HG03442 (cell line): ENCODE results near the gene IL17REL.
"Not testable (repeated sequence)": the region's sequence is repeated elsewhere in the genome, so short reads cannot be mapped to it uniquely, and the experiment has no call there.

Experiments
- ATAC-seq: cut with Tn5 transposase; IDR thresholded peaks from one replicate; pipeline ENCODE4 v1.9.1; 2021; ENCODE audit warnings: mild to moderate bottlenecking, moderate library complexity; ENCODE audit not compliant: unreplicated experiment

The IL17REL gene

GRCh38 chr22:49993649-49994360 lies 18.8 kb downstream of the IL17REL start:
- ATAC-seq: no peak

GRCh38 chr22:49992921-49993648 lies 19.5 kb downstream of the IL17REL start:
- no peak for ATAC-seq

DNA sequence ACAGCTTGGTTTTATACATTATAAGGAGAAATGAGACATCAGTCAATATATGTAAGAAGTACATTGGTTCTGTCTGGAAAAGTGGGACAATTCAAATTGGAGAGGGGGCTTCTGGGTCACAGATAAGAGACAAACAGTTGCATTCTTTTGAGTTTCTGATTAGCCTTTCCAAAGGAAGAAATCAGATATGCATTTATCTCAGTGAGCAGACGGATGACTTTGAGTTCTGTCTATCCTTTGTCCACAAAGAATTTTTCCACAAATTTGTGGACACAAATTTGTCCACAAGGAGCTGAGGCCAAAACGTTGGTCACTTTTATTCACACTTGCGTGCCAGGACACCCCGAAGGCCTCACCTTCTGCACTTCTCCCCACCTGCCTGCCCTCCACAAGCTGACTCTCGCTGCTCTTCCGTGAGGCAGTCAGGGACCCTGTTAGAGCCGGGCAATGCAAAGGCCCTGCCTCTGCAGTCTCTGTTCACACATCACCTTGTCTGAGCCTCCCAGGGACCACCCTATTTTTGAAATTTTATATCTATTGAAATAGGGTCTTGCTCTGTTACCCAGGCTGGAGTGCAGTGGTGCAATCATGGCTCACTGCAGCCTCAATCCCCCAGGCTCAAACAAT lies 20.5 kb downstream of the IL17REL start:
- ATAC-seq: no peak

DNA sequence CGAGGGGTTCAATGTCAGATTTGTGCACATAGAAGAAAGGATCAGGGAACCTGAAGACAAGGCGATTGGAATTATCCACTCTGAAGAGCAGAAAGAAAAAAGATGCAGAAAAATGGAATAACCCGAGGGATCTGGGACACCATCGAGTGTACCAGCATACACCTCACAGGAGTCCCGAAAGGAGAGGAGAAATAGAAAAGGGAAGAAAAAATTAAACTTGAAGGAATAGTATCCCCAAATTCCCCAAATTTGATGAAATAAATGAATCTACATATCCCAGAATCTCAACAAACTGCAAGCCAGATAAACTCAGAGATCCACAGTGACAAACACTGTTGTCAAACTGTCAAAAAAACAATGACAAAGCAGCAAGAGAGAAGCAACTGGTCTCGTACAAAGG lies 21.4 kb downstream of the IL17REL start:
- ATAC-seq: no peak

- ATAC-seq: not testable (repeated sequence)
These were observed 22.7 kb downstream of the IL17REL start for GRCh38 chr22:49989826-49990225.

DNA sequence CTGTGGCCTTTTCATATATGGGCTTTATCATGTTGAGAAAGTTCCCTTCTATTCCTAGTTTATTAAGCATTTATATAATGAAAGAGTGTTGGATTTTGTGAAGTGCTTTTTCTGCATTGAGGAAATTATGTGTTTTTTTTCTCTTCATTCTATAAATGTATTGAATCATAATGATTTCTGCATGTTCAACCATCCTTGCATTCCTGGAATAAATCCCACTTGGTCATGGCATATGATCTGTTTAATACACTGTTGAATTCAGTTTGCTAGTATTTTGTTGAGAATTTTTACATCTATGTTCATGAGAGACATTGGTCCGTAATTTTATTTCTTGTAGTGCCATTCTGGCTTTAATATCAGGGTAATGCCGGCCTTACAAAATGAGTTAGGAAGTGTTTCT lies 26.2 kb downstream of the IL17REL start:
- no peak for ATAC-seq

GRCh38 chr22:49983148-49984042 lies 29.2 kb downstream of the IL17REL start:
- ATAC-seq: no peak

- ATAC-seq: not testable (repeated sequence)
These were observed 30.8 kb downstream of the IL17REL start for GRCh38 chr22:49981799-49982198.

GRCh38 chr22:49979587-49980264 lies 32.8 kb downstream of the IL17REL start:
- no peak for ATAC-seq

GRCh38 chr22:49977578-49977977 lies 35.0 kb downstream of the IL17REL start:
- no peak for ATAC-seq

DNA sequence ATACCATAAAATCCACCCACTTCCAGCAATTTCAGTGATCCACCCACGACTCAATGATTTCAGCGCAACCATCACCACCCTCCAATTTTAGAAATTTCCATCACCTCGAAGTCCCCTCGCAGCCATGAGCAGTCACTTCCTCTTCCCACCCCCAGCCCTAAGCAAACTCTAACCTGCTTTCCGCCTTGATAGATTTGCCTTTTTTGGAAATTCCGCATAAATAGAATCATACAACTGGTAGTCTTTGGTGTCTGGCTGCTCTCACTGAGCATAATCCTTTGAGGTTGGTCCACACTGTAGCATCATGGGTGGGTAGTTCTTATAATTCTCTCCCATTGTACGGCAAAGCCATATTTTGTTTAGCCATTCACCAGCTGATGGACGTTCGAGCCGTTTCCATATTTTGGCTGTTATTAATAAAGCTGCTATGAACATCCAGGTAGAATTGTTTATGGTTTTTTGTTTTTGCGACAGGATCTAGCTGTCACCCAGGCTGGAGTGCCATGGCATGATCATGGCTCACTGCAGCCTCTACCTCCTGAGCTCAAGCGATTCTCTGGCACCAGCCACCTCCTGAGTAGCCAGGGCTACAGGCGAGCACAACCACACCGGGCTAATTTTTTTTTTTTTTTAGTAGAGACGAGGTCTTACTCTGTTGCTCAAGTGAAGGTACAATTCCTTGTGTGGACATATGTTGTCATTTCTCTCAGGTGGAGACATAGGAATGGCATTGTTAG lies 36.0 kb downstream of the IL17REL start:
- no peak for ATAC-seq

DNA sequence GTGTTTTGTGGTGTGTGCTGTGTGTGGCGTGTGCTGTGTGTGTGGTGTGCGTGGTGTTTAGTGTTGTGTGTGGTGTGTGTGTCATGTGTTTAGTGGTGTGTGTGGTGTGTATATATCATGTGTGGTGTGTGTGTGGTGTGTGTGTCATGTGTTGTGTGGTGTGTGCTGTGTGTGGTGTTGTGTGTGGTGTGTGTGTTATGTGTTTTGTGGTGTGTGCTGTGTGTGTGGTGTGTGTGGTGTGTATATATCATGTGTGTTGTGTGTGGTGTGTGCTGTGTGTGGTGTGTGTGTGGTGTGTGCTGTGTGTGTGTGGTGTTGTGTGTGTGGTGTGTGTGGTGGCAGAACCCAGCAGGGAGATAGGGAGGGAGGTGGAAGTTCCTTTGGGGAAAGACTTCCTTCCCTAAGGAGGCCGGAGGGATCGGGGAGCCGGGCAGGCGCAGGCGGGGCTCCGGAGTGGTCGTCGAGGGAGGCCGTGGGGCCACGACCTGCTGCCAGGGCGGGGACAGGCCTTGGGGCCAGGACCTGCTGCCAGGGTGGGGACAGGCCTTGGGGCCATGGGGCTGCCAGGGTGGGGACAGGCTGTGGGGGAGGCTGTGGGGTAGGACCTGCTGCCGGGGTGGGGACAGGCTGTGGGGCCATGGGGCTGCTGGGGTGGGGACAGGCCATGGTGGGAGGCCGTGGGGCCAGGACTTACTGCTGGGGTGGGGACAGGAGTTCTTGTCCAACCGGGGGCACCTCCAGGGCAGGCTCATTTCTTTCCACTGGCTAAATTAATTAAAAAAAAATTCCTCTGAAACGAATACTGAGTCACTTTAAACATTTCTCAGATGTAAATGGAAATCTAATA lies 36.8 kb downstream of the IL17REL start:
- ATAC-seq: no peak

GRCh38 chr22:49973018-49973961 lies 39.3 kb downstream of the IL17REL start:
- ATAC-seq: no peak

- ATAC-seq: no peak
These were observed 40.2 kb downstream of the IL17REL start for GRCh38 chr22:49972163-49973017.

DNA sequence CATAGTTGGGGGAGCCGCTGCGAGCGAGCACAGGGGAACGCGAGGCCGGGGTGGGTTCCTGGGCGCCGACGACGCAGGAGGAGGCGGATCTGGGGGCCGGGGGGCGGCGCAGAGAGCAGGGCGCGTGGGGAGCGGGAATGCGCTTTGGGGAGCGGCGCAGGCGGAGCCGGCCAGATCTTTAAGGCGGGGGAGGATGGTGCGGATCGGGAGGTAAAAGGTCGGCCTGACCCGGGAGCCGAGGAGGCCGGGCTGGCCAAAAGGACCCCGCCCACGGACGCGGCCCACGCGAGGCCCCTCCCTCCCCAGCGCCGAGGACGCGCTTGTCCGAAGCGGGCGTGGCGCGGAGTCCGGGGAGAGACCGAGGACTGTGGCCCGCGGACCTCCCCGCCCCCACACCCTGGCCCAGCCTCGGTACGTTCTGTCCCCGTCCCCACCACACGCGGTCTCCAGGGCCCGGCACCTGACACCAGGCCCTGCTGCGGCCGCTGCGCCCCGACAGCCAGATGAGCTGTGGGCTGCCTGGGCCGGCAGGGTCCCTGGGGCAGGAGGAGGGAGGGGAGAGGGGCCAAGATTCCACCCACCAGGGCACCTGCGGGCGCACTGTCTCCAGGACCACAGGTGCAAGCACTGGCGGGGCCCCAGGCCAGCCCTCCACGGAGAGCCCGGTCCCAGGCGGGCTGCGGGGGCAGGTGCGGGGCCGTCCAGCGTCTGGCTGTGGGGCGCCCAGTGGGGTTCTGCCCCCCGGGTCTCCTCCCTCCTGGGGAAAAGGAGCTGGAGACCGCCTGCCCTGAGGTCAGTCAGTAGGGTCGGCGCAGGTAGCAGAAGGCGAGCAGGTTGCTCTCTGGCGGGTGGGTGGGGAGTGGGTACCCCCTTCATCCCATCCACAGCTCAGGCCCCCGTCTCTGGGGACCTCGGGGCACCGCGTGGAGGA lies 41.1 kb downstream of the IL17REL start:
- peak; percentile 24 for ATAC-seq
